HG03280 (cell line): ENCODE results near the gene MRPL52.
A peak's percentile ranks its signal among the peaks of the same experiment; 100 is the strongest.
"Not testable (repeated sequence)": the region's sequence is repeated elsewhere in the genome, so short reads cannot be mapped to it uniquely, and the experiment has no call there.

ENCODE experiments used
- ATAC-seq: cut with Tn5 transposase; IDR thresholded peaks from one replicate; pipeline ENCODE4 v1.9.1; 2021; ENCODE audit warnings: mild to moderate bottlenecking, moderate library complexity; ENCODE audit not compliant: unreplicated experiment

MRPL52 gene

GRCh38 chr14:22852940-22853767 is 23.5 kb downstream of the MRPL52 start:
- peak; percentile 83 for ATAC-seq

- ATAC-seq, result not testable (repeated sequence)
These were observed 24.6 kb downstream of the MRPL52 start for GRCh38 chr14:22854296-22854695.

GRCh38 chr14:22854963-22855724 is 25.5 kb downstream of the MRPL52 start:
- no peak for ATAC-seq

- ATAC-seq, result no peak
These were observed 26.7 kb downstream of the MRPL52 start for GRCh38 chr14:22856428-22856827.

- ATAC-seq, result not testable (repeated sequence)
These were observed 30.7 kb downstream of the MRPL52 start for GRCh38 chr14:22860377-22860776.

GRCh38 chr14:22861651-22862050 is 32.0 kb downstream of the MRPL52 start:
- no peak for ATAC-seq

GRCh38 chr14:22864979-22865378 is 35.3 kb downstream of the MRPL52 start:
- ATAC-seq, result no peak

GRCh38 chr14:22865424-22866405 is 36.0 kb downstream of the MRPL52 start:
- no peak for ATAC-seq

GRCh38 chr14:22866874-22867273 is 37.2 kb downstream of the MRPL52 start:
- ATAC-seq, result no peak

- ATAC-seq, result peak; percentile 33
These were observed 41.1 kb downstream of the MRPL52 start for GRCh38 chr14:22870811-22871223.

- peak; percentile 79 for ATAC-seq
These were observed 41.7 kb downstream of the MRPL52 start, which contains the start of gene LRP10 for GRCh38 chr14:22871224-22872032. LRP10 (plus strand) TSS chr14:22871740; CDS start chr14:22872304, 564 bp downstream.

- ATAC-seq, result peak; percentile 18
These were observed 42.5 kb downstream of the MRPL52 start for GRCh38 chr14:22872033-22872832.

GRCh38 chr14:22872833-22873520 is 43.3 kb downstream of the MRPL52 start:
- no peak for ATAC-seq

- ATAC-seq, result no peak
These were observed 45.5 kb downstream of the MRPL52 start for GRCh38 chr14:22875003-22875747.

- ATAC-seq, result no peak
These were observed 46.1 kb downstream of the MRPL52 start for GRCh38 chr14:22875748-22876319.

GRCh38 chr14:22877000-22877501 is 47.4 kb downstream of the MRPL52 start:
- no peak for ATAC-seq
